Measurements from ENCODE around the gene DCBLD2.

- TF ChIP-seq EZH2 (IDR thresholded peaks at IDR 0.05; ENCODE audit: insufficient read depth, poor library complexity, severe bottlenecking) (no peak), EZH2phosphoT487 (IDR thresholded peaks at IDR 0.05; ENCODE audit: insufficient read depth, low read depth) (no peak)
Observed at GRCh38 chr3:98930413-98930812, 28.9 kb upstream of the DCBLD2 start.

Measured in GM23248 (cell line).